Brain microvascular endothelial cell (primary cell): ENCODE results near the gene CAPN9.

Experiments
- DNase-seq: peaks from one replicate; pipeline ENCODE4 v3.0.0-alpha.2; 2020
- H3K27ac ChIP-seq: fragments of 250-450 bp; sonication (Bioruptor Pico); 2 replicates; pipeline ENCODE4 v1.5.1; 2020; ENCODE audit warnings: mild to moderate bottlenecking, moderate library complexity
- H3K27me3 ChIP-seq: fragments of 250-450 bp; sonication (Bioruptor Pico); replicated peaks from 2 replicates; pipeline ENCODE4 v1.5.1; 2020; ENCODE audit warnings: mild to moderate bottlenecking
- H3K36me3 ChIP-seq: fragments of 250-450 bp; sonication (Bioruptor Pico); replicated peaks from 2 replicates; pipeline ENCODE4 v1.5.1; 2020; ENCODE audit warnings: mild to moderate bottlenecking
- H3K4me3 ChIP-seq: 2 replicates; pipeline ENCODE4 v1.5.1; 2011; ENCODE audit warnings: low read depth, mild to moderate bottlenecking, control low read depth, low read length, moderate library complexity
- in situ Hi-C: cut with HindIII; loops from 2 replicates; pipeline ENCODE4 v1.10.0; 2017; ENCODE audit warnings: low sequenced_read_pairs, low pct_ligation_motif_present
- TF ChIP-seq, protein P1 (sequence below): IDR thresholded peaks from 2 replicates; pipeline ENCODE4 v1.5.1; 2011; ENCODE audit warnings: low read depth, mild to moderate bottlenecking, moderate library complexity, low read length, control low read depth, inconsistent platforms; ENCODE audit errors: missing control alignments

Gene CAPN9

GRCh38 chr1:230725256-230726012, 21.8 kb upstream of the CAPN9 start:
- no peak overlapping the region for H3K4me3 ChIP-seq
- in situ Hi-C loops, result no loop called here
- H3K36me3 ChIP-seq, result no peaks in the 10 kb centered on the region
- no peaks in the 10 kb centered on the region for H3K27me3 ChIP-seq
- no peak for DNase-seq
- TF ChIP-seq, protein P1, sequence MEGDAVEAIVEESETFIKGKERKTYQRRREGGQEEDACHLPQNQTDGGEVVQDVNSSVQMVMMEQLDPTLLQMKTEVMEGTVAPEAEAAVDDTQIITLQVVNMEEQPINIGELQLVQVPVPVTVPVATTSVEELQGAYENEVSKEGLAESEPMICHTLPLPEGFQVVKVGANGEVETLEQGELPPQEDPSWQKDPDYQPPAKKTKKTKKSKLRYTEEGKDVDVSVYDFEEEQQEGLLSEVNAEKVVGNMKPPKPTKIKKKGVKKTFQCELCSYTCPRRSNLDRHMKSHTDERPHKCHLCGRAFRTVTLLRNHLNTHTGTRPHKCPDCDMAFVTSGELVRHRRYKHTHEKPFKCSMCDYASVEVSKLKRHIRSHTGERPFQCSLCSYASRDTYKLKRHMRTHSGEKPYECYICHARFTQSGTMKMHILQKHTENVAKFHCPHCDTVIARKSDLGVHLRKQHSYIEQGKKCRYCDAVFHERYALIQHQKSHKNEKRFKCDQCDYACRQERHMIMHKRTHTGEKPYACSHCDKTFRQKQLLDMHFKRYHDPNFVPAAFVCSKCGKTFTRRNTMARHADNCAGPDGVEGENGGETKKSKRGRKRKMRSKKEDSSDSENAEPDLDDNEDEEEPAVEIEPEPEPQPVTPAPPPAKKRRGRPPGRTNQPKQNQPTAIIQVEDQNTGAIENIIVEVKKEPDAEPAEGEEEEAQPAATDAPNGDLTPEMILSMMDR, result no peak
- no peak overlapping the region for H3K27ac ChIP-seq

DNA sequence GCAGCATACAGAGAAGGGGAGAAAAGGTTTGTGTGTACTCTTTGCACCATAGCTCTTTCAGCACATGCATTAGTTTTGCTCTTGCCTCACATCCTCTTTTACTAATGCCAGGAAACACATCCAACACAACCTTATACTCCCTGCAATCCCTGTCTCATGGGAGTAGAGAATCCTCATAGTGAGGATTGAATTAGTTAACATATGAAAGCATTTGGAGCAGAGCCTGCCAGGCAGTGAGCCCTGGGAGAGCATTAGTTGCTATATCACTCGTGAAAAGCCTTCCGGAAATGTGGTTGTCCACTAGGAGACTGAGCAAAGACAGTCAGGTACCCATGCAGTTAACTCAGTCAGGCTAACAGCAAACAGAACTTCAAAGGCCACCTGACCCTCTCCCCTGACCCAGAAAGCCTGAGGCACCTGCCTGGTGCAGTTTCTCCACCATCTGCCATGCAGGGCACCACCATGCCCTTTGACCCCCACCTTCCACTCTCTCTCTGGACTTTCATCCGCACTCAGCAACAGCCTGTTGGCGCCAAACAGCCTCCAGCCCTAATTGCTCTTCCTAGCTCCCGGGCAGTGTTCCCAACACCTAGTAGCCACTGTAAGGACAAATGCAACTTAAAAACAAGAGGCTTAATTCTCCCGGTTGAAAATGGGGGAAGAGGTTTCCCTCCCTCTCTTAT, 18.3 kb upstream of the CAPN9 start:
- no peak for DNase-seq
- no peaks in the 10 kb centered on the region for H3K27me3 ChIP-seq
- no peaks in the 10 kb centered on the region for H3K36me3 ChIP-seq
- in situ Hi-C loops, result no loop called here
- TF ChIP-seq, protein P1, result no peak
- H3K4me3 ChIP-seq, result no peak overlapping the region
- H3K27ac ChIP-seq, result no peak overlapping the region

DNA sequence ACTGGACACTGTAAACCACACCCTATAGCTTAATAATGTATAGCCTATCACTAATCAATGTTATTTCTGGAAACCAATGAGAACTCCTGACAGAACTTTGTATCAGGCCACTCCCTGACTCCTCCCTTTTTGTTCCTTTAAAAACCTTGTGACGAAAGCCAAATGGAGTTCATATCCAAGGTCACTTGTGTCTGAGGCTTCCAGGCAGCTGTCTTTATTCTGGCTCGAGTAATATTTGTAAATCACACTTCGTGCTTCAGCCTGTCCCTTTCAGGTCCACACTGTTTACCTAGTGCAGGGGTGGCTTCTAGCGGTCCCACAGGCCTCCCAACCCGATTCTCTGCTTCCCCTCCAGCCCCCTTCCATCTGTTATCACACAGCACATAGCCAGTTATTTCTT, 16.2 kb upstream of the CAPN9 start:
- no peaks in the 10 kb centered on the region for H3K27me3 ChIP-seq
- H3K4me3 ChIP-seq, result no peak overlapping the region
- no peak for DNase-seq
- H3K36me3 ChIP-seq, result no peaks in the 10 kb centered on the region
- in situ Hi-C loops, result no loop called here
- H3K27ac ChIP-seq, result no peak overlapping the region
- TF ChIP-seq, protein P1, result no peak

- H3K27ac ChIP-seq, result no peak overlapping the region
- no peaks in the 10 kb centered on the region for H3K27me3 ChIP-seq
- H3K36me3 ChIP-seq, result no peaks in the 10 kb centered on the region
- in situ Hi-C loops, result no loop called here
- DNase-seq, result no peak
- TF ChIP-seq, protein P1, result no peak
- H3K4me3 ChIP-seq, result no peak overlapping the region
Observed at GRCh38 chr1:230735447-230735846, 11.7 kb upstream of the CAPN9 start.

GRCh38 chr1:230737622-230738262, 9.4 kb upstream of the CAPN9 start:
- Histone ChIP-seq H3K36me3 (no peaks in the 10 kb centered on the region), H3K4me3 (no peak overlapping the region), H3K27ac (no peak overlapping the region), H3K27me3 (no peaks in the 10 kb centered on the region)
- TF ChIP-seq, protein P1, result no peak
- in situ Hi-C loops, result no loop called here
- no peak for DNase-seq
